ENCODE data around the gene RFX2.

RFX2 gene

GRCh38 chr19:6103894-6104293, 6.4 kb downstream of the RFX2 start:
- DNase-seq (ENCODE audit: low read depth) = no peak

GRCh38 chr19:6103217-6103644, 7.1 kb downstream of the RFX2 start:
- DNase-seq (ENCODE audit: low read depth) = peak; percentile 93

- no peak for DNase-seq (ENCODE audit: low read depth)
These were observed 8.3 kb downstream of the RFX2 start for GRCh38 chr19:6101991-6102390.

GRCh38 chr19:6101291-6101825, 8.9 kb downstream of the RFX2 start:
- DNase-seq (ENCODE audit: low read depth) = no peak

- DNase-seq (ENCODE audit: low read depth) = no peak
These were observed 9.9 kb downstream of the RFX2 start for GRCh38 chr19:6100284-6100915.

- DNase-seq (ENCODE audit: low read depth) = no peak
These were observed 10.7 kb downstream of the RFX2 start for GRCh38 chr19:6099599-6099998.

GRCh38 chr19:6099033-6099432, 11.3 kb downstream of the RFX2 start:
- no peak for DNase-seq (ENCODE audit: low read depth)

- no peak for DNase-seq (ENCODE audit: low read depth)
These were observed 11.7 kb downstream of the RFX2 start for GRCh38 chr19:6098574-6098973.

- DNase-seq (ENCODE audit: low read depth) = no peak
These were observed 12.4 kb downstream of the RFX2 start for GRCh38 chr19:6097911-6098310.

- DNase-seq (ENCODE audit: low read depth) = no peak
These were observed 14.5 kb downstream of the RFX2 start for GRCh38 chr19:6095760-6096159.

- peak; percentile 68 for DNase-seq (ENCODE audit: low read depth)
These were observed 17.7 kb downstream of the RFX2 start for GRCh38 chr19:6092329-6093286.

GRCh38 chr19:6091771-6092291, 18.5 kb downstream of the RFX2 start:
- no peak for DNase-seq (ENCODE audit: low read depth)

- no peak for DNase-seq (ENCODE audit: low read depth)
These were observed 19.7 kb downstream of the RFX2 start for GRCh38 chr19:6090634-6091033.

- DNase-seq (ENCODE audit: low read depth) = no peak
These were observed 21.7 kb downstream of the RFX2 start for GRCh38 chr19:6088602-6089049.

GRCh38 chr19:6087074-6087571, 23.2 kb downstream of the RFX2 start:
- DNase-seq (ENCODE audit: low read depth) = no peak

GRCh38 chr19:6086068-6086788, 24.1 kb downstream of the RFX2 start:
- DNase-seq (ENCODE audit: low read depth) = no peak

GRCh38 chr19:6084821-6085220, 25.5 kb downstream of the RFX2 start:
- DNase-seq (ENCODE audit: low read depth) = no peak

- no peak for DNase-seq (ENCODE audit: low read depth)
These were observed 31.2 kb downstream of the RFX2 start for GRCh38 chr19:6079107-6079506.

- DNase-seq (ENCODE audit: low read depth) = no peak
These were observed 32.2 kb downstream of the RFX2 start for GRCh38 chr19:6078068-6078467.

GRCh38 chr19:6076675-6077463, 33.4 kb downstream of the RFX2 start:
- DNase-seq (ENCODE audit: low read depth) = peak; percentile 94

GRCh38 chr19:6076291-6076665, 34.0 kb downstream of the RFX2 start:
- no peak for DNase-seq (ENCODE audit: low read depth)

All from fibroblast of the conjunctiva (primary cell).